Cerebellar nuclear complex (tissue), 1 donor: ENCODE measurements around the gene PLCL1.
"Not testable (repeated sequence)": the region's sequence is repeated elsewhere in the genome, so short reads cannot be mapped to it uniquely, and the experiment has no call there.

ENCODE experiments used
- DNase-seq, 2 experiments: peaks; one replicate each; lab custom pipeline; 2025; lab: John Stamatoyannopoulos, UW

The PLCL1 gene

DNA sequence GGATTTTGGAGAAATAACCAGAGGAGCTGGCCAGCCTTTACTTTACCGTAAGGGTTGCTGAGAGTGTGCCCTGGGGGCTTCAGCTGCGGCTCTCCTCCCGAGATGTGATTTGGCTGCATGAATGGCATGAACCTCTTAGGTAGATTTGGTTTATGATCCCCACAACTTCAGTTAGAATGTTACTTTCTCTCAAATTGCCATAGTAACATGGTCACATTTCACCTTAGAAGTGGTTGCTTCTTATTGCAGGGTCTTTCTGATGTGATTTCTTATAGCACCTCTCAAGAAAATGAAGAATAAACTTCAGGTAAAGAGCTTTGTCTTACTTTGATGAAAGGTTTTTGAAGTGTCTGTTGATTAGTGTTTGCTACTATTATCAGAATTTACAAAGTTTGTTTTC is 5.6 kb downstream of the PLCL1 start:
- DNase-seq = no peak

DNA sequence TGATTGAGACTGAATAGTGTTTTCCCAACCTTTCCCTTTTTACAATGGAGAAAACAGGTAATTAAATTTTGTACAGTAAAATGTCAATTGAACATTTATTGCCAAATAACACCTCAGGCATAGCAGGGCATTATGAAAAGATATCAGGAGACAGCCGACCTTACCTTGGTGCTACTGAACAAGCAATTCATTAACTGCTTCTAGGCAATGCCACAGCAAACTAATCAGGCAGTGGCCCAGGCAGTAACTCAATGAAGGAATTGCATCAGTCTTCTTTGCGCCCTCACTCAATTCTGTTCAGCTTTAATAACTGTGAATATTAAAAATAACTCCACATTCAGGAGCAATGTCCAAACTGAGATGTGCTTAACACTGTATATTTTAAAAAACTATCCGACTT is 6.1 kb downstream of the PLCL1 start:
- no peak for DNase-seq

DNA sequence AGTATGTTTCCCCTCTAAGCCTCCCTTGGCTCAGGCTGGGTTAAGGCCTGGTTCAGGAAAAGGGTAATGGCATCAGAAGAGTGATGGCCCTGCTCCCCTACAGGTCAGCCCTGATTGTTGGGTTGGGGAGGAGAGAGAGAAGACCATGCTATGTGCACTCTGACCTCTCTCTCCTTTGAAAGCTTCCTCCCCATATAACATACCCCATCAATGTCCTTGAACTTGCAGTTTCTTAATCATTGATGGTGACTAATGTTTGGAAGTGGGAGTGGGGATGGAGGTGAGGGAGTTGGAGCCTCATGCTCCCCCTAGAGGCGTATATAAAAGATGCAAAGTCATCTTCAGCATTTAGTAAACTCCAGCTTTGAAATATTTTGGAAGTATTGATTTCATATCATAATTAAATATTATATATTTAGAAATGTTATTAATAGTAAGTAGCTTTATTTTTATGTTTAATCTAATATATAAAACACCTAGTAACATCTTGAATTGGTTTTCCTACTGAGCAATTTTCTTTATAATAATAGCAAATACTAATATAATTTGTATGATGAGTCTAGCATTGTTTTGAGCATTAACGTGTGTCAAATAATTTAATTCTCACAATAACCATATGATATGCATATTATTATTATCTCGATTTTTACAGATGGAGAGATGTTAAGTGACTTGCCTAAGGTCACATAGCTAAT is 8.8 kb downstream of the PLCL1 start:
- DNase-seq = no peak

DNA sequence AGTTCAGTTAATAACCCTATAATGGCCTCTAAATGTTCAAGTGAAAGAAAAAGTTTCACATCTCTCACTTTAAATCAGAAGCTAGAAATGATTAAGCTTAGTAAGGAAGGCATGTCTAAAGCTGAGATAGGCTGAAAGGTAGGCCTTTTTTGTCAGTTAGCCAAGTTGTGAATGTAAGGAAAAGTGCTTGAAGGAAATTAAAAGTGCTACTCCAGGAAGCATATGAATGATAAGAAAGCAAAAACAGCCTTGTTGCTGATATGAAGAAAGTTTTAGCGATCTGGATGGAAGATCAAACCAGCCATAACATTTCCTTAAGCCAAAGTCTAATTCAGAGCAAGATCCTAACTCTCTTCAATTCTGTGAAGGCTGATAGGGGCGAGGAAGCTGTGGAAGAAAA is 10.1 kb downstream of the PLCL1 start:
- DNase-seq = no peak

DNA sequence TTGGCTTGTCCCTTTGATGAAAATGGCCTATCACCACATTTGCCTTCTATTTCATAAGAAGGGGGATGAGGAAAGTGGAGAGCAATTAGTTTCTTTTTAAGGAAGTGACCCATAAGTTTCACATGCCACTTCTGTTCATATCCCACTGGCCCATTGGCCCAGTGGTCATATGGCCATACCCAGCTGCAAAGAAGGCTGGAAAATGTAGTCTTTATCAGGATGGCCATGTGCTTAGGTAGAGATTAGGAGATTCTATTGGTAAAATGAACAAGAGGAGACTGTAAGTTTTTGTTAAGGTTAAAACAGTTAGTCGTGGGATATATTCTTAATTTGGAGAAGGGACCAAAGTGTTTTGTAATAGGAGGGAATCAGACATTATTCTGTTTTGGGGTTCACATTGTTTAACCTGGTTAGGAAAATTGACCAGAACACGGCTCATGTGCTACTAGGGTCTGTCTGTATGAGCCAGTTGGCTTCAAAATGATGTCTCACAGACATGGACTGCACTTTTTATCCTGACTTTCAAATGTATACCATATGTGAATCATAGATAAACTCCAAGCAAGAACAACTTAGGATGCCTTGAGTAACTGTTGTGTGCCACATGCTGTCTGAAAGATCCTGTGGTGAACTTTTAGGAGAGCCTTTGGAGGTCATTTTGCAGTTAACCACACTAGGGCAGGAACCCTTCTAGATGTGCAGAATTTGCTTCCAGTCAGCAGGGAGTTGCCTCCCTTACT is 17.3 kb downstream of the PLCL1 start:
- DNase-seq = no peak

DNA sequence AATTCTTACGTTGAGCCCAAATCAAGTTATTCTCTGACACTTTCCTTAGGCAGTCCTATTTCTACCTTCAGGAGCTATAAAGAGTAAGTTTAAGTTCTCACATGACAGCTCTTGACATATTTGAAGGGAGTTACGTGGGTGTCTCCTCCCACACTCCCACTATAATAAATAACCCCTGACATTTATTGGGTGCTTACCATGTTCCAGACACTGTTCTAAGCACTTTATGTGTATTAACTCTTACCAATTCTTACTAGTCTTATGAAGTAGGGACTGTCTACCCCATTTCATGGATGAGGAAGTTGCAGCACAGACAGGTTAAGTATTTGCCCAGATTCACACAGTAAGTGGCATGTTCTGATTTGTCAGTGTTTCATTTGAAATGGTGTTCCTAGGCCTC is 17.9 kb downstream of the PLCL1 start:
- no peak for DNase-seq

DNA sequence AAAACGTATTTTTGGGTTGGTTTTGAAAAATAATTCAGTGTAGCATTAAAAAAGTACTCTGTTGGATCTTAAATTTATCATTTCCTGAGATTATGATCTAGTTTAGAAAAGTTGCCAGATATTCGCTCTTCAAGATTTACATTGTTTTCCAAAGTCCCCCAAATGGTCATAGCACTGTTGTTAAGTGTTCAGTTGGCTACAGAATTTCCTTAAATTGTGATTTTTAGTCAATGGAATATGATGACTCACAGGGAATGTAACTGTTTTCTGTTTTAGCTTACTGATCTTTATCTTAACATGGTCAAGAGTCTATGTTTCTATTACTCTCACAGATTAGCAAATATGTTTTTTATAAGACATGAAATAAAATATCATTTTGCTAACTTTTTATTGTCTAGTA is 23.2 kb downstream of the PLCL1 start:
- DNase-seq = no peak

DNA sequence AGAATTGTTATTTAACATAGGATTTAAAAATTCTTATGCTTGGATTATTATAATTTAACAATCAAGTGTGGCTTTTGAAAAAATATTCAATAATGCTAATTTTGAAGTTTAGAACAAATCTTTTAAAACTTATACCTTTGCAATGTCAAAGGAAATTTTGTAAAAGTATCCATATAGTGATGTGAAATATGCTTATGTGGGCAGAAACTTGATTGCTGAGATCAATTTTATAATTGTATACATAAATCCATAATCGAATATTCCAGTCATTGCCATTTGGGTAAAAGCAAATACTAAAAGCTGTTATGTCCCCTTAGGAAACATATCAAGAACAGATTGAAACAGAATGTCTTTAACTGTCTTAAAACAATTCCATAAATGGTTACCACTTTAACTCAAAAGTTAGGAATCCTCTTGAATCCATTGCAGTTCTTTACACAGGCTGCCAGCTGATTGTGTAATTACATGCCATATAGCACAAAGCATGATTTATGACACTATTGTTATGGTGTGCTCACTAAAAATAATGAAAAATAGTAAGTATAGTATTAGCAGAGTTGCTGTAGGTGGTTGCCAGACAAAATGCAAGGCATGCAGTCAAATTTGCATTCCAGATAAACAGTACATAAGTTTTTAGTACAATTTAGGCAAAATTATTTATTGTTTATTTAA is 24.2 kb downstream of the PLCL1 start:
- no peak for DNase-seq

DNA sequence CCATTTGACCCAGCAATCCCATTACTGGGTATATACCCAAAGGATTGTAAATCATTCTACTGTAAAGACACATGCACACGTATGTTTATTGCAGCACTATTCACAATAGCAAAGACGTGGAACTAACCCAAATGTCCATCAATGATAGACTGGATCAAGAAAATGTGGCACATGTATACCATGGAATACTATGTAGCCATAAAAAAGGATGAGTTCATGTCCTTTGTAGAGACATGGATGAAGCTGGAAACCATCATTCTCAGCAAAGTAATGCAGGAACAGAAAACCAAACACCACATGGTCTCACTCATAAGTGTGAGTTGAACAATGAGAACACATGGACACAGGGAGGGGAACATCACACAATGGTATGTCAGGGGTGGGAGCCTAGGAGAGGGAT is 30.4 kb downstream of the PLCL1 start:
- DNase-seq = not testable (repeated sequence)

DNA sequence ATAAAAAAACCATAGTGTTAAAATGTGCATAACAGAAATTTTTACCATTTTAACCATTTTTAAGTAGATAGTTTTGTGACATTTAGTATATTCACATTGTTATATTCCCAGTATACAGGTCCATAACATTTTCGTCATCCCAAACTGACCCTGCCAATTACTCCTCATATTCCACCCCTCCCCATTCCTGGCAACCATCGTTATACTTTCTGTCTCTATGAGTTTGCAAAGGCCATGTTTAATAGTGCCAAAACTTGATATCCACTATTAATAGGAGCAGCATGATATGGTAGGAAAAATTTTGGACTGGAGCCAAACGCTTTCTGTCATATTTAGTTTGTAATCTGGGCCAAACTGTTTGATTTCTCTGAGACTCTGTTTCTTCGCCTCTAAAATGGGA is 30.9 kb downstream of the PLCL1 start:
- no peak for DNase-seq

DNA sequence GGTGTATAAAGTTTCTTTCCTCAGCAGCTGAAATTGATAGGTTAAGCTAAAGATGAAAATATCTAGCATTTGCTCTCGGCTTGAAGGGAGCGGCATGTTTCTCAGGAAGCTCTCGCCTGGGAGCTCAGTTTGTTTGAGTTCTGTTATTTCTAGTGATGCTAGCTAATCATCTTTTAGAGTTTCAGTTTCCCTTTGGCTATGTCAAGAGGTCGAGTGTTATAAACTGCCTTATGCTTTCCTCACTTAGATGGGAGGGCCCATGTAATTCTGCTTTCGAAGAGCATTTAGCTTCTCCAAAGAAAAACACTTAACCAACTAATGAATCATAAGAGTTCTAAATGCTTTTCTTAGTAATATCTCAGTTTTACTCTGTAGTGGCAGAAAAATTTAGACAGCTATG is 33.6 kb downstream of the PLCL1 start:
- no peak for DNase-seq

DNA sequence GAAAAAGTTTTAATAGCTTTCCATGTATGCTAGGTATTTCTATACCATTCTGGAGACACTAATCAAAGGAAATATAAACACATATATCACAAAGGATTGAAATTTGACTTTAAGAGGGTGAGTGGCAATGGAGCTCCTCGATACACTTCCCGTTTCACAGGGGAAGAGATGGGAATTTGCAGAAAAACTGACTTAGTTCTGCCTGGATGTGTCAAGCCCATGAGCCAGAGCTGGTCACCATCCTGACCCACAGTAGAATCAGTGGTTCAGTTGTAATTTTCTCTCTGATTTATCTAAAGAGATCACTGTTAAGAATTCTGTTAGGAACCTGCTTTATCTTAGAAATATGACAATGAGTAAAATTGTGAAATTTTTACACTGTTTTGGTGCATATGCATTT is 34.2 kb downstream of the PLCL1 start:
- no peak for DNase-seq

DNA sequence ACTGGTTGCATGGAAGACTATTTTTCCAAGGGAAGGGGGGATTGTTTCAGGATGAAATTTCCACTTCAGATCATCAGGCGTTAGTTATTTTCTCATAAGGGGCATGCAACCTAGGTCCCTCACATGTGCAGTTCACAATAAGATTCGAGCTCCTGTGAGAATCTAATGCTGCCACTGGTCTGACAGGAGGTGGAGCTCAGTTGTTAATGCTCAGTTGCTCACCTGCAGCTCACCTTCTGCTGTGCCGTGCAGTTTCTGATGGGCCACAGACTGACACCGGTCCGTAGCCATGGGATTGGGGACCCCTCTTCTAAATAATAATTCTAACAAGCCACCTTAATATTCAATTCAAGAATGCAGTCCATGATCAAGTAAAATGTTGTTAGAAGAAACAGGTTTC is 34.9 kb downstream of the PLCL1 start:
- no peak for DNase-seq

DNA sequence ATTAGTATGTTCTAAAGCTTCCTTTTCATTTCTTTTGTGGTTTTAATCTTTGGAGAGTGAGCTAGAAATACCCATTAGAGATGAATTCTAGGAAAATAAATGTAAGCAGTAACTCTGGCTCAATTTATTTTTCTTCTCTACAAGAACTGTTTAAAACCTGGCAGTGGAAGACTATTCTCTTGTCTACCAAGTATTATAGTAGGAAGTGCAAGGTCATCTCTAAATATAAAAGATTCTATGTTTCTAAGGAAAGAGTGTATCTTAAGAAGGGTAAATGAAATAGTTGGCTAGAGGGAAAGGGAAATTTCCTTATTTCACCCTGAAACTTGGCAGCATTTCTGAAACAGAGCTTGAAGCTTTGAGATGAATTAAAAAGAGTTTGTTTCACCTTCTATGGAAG is 35.5 kb downstream of the PLCL1 start:
- no peak for DNase-seq

DNA sequence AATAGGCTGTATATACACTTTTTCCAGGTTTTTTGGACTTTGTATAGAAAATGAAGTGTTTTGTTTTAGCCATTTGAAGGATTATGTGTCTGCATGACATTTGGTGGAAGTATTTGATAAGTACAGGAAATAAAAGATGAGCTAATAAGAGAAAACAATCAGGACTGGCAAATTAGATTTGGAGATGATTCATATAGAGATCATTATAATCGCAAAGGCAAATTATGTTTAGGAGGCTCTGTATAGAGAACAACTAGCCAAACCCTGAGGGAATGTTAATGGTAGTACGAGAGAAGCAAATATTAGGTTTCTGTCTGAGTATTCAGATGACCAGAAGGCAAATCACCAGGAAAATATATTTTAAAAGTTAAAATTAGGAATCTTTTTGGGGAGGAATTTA is 41.7 kb downstream of the PLCL1 start:
- no peak for DNase-seq

DNA sequence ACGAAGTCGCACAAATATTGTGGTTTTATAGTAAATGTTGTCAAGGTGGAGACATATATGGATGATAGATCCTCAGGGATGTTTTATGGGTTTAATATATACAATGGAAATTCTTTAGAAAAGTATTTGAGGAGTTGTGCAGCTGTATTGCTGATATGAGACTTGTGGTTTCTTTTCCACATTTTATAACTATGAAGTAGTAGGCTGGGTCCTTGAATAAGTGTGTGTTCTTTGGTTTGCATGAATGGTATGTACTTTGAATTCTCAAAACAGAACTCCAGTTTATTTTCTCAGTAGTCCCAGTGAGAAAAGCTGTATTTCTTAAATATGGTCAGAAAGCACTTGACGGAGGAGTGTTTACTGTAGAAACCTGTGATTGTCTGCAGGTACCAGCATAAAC is 42.4 kb downstream of the PLCL1 start:
- DNase-seq = no peak

DNA sequence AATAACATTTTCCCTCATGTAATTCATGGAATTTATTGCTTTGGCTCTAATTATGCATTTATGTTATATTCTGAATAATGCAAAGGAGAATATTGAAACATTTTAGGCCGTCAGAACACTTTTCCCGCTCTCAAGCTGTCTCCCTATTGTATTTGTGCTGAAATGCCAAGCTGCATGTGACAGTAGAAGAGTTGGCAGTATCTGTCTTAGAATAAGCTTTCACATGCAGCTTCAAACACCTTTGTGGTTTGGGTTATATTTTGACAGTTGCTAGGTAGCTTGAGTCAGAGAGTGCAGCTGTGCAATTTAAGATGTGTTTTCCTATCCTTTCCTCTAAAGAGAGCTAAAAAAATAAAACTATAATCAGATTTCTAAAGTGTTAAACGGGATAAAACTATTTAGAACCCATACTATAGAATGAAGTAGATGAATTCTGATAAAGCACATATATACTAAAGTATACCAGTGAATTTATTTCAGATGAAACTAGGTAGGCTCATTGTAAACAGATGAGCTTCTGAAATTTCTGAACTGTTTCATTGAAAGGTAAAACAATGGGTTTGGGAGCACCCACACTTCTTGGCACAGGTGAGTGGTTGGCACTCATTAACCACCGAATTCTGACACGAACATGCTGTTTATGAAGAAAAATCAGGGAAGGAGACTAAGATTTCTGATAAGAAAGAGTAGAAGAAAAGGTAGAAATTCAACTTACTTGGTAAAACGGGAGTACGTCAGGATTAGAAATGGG is 43.4 kb downstream of the PLCL1 start:
- no peak for DNase-seq

DNA sequence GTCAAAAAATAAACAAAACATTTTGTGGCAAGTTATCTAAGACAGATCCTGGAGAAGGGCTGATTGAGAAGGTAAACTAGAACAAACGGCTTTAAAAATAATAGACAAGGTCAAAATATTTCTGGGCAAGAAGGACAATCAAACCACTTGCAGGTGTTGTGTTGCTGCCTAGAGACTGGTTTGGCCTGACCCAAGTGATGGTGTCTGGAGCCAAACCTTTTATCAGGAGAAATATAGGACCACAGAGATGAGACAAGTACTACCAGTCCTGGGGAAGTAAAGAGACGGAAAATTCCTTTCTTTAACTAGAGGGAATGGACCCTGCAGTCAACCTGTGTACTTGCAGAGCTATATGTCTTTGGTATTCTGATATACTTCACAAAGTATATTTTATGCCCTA is 44.2 kb downstream of the PLCL1 start:
- no peak for DNase-seq

DNA sequence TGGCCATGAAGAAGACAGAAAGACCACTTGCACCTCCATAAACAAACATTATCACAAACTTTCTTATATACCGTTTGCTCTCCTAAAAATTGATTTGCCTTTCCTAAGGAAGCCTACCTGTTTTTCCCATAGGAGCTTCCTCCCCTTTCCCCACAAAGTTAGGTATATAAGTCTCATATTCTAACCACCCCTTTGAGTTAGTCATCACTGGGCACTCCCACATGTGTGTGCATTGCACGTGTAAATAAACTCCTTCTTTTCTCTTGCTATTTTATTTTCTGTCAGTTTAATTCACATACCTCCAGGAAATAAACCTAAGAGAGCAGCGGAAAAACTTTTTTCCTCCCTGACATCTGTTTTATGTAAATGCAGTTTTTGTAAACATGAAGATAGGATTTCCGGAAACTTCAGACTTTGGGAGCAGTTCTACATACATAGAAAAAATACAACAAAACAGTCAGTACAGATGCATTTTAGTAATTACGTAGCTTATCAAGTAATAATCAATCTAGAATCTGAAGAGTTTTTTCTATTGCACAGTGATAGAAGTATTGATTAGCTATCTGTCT is 46.6 kb downstream of the PLCL1 start:
- DNase-seq = no peak

DNA sequence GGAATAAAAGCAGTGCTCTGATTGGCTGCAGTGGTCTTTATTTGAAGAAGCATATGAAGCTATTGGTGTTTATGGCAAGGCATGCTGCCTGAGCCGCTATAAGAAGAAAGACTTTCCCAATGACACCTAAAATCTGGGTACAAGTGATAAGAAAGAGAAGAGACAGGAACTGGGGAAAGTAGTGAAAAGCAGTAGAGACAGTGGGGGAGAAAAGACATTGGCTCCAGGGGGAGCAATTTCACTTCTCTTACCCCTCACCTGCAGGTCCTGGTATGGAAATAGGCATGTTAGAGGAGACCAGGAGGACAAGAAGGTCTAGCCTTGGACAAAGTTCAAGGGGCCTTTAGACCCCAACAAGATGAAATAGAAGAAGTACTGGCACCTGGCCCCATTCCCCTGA is 47.1 kb downstream of the PLCL1 start:
- no peak for DNase-seq

DNA sequence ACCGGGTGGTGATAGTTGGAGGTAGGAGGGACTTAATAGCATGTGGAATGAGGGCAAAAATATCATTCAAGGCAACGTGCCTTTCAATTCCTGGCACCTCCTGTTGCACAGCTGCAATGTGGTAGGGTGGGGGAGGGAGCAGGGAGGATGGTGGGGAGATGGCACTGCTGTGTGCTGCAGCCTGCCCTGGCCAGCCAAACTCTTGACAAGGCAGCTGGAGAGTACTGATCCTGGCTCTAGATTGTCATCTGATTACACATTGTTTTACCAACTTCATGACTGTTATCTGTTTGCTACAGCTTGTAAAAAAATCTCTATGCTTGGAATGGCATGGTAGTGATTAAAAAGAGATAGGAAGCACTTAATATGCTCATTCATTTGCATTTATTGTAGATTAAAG is 47.7 kb downstream of the PLCL1 start:
- DNase-seq = no peak

DNA sequence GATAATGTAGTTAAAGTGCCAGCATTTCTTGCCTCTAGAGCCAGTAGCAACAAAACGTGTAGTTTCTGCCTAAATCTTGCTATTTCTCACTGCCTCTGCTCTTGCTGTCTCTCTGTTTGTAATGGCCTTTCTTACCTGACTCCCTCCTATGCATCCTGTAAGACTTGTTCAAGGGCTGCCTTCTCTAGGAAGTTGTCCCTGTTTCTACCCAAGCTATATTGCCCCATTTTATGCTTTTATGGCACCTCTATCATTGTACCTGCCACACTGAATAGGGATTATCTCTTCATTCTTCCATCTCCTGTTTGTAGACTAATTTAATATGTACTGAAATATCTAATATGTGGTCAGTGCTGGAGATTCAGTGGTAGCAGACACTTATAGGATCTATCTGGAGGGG is 49.2 kb downstream of the PLCL1 start:
- DNase-seq = no peak
